ENCODE data around the gene NDUFS8. TPM values are rescaled to one million over a fixed set of nuclear protein-coding genes. Genes with fewer than 3 reads are reported as not detected.
A peak's percentile ranks its signal among the peaks of the same experiment; 100 is the strongest.

Gene NDUFS8
- total RNA-seq, 1 experiment from 2014 or later = 334 TPM

DNA sequence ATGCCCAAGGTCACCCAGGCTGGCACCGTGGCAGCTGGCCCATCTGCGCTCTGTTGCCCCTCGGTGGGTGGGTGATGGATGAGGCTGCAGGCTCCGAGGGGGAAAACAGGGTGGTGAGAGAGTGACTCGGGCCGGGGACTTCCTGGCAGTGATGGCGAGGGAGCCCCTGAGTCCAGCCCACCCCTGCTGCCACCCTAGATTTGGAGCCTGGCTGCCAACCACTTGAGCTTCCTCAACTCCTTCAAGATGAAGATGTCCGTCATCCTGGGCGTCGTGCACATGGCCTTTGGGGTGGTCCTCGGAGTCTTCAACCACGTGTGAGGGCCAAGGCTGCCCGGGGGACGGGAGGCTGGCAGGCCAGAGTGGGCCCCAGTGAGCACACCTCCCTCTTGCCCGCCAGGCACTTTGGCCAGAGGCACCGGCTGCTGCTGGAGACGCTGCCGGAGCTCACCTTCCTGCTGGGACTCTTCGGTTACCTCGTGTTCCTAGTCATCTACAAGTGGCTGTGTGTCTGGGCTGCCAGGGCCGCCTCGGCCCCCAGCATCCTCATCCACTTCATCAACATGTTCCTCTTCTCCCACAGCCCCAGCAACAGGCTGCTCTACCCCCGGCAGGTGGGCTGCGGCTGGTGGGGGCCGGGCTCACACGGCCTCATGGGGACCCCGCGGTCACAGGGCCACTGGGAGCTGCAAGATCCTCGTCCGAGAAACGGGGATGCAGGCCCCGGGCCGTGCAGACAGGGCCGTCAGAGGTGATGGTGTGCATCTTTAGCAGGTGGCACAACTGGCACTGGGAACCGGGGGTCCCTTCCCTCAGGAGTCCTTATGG lies 18.4 kb downstream of the NDUFS8 start:
- H3K36me3 Mint-ChIP-seq (ENCODE audit: insufficient read depth, unreplicated experiment) = peaks cover 34% of the 10 kb centered on the region
- H3K4me3 Mint-ChIP-seq (ENCODE audit: unreplicated experiment) = no peak overlapping the region
- Histone ChIP-seq H3K4me3 (ENCODE audit: low read depth, low read length) (no peak overlapping the region), H3K9me3 (no peaks in the 10 kb centered on the region), H3K36me3 (ENCODE audit: control insufficient read depth, insufficient read depth, low read length) (0 out of 2 replicates have a peak, but pooled peaks cover 2% of the 10 kb centered on the region), H3K27me3 (replicated peaks; ENCODE audit: control insufficient read depth, insufficient read depth, low read length) (no peaks in the 10 kb centered on the region), H3K4me1 (no peaks in the 10 kb centered on the region)
- H3K27ac Mint-ChIP-seq (ENCODE audit: unreplicated experiment) = no peak overlapping the region
- ChIA-PET POLR2A (no interaction called here), CTCF (no interaction called here)
- TF ChIP-seq, protein P1, sequence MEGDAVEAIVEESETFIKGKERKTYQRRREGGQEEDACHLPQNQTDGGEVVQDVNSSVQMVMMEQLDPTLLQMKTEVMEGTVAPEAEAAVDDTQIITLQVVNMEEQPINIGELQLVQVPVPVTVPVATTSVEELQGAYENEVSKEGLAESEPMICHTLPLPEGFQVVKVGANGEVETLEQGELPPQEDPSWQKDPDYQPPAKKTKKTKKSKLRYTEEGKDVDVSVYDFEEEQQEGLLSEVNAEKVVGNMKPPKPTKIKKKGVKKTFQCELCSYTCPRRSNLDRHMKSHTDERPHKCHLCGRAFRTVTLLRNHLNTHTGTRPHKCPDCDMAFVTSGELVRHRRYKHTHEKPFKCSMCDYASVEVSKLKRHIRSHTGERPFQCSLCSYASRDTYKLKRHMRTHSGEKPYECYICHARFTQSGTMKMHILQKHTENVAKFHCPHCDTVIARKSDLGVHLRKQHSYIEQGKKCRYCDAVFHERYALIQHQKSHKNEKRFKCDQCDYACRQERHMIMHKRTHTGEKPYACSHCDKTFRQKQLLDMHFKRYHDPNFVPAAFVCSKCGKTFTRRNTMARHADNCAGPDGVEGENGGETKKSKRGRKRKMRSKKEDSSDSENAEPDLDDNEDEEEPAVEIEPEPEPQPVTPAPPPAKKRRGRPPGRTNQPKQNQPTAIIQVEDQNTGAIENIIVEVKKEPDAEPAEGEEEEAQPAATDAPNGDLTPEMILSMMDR (IDR thresholded peaks at IDR 0.05; ENCODE audit: insufficient read depth in 1 of 2, low read depth in 1 of 2, low read length in 1 of 2, severe bottlenecking in 1 of 2, unreplicated experiment in 1 of 2) = no peak
- intact Hi-C loops (cut with micrococcal nuclease; ENCODE audit: unreplicated experiment) = no loop called here
- no peak for DNase-seq
- H3K9me3 Mint-ChIP-seq (ENCODE audit: unreplicated experiment) = no peaks in the 10 kb centered on the region
- no TSS peak for BruUV-seq (replicated peaks)
- no peaks in the 10 kb centered on the region for H3K4me1 Mint-ChIP-seq (ENCODE audit: low read depth, unreplicated experiment)
- H3K27me3 Mint-ChIP-seq (ENCODE audit: insufficient read depth, unreplicated experiment) = no peaks in the 10 kb centered on the region

DNA sequence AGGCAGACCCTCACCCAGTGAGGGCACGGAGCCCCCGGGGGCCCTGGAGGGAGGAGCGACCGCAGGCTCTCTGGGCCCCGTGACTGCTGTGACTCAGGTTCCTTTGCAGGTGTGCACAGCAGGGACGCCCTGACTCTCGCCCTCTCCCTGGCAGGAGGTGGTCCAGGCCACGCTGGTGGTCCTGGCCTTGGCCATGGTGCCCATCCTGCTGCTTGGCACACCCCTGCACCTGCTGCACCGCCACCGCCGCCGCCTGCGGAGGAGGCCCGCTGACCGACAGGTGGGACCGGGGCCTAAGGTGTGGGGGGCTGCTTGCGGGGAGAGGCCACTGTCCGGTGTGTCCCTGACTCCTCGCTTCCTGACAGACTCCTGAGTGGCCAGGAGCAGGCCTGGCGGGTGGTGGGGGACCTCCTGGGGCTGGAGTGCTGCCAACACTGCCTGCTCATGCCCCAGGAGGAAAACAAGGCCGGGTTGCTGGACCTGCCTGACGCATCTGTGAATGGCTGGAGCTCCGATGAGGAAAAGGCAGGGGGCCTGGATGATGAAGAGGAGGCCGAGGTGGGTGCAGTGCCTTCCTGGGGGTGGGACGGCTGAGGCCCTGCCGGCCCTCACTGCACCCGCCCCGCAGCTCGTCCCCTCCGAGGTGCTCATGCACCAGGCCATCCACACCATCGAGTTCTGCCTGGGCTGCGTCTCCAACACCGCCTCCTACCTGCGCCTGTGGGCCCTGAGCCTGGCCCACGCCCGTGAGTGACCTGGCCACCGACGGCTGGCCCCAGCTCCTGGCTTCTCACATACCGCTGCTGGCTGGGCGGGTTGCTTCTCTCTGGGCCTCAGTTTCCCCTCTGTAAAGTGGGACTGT lies 19.3 kb downstream of the NDUFS8 start:
- CTCF ChIA-PET = interaction anchor here (1.5 kb wide), 1 partner anchor 28 kb away, joined by 5 read pairs; no protein-coding TSS in a partner anchor
- Mint-ChIP-seq H3K4me3 (ENCODE audit: unreplicated experiment) (no peak overlapping the region), H3K36me3 (ENCODE audit: insufficient read depth, unreplicated experiment) (peaks cover 41% of the 10 kb centered on the region), H3K27me3 (ENCODE audit: insufficient read depth, unreplicated experiment) (no peaks in the 10 kb centered on the region), H3K9me3 (ENCODE audit: unreplicated experiment) (no peaks in the 10 kb centered on the region), H3K4me1 (ENCODE audit: low read depth, unreplicated experiment) (no peaks in the 10 kb centered on the region), H3K27ac (ENCODE audit: unreplicated experiment) (no peak overlapping the region)
- Histone ChIP-seq H3K9me3 (no peaks in the 10 kb centered on the region), H3K36me3 (ENCODE audit: control insufficient read depth, insufficient read depth, low read length) (0 out of 2 replicates have a peak, but pooled peaks cover 2% of the 10 kb centered on the region), H3K4me3 (ENCODE audit: low read depth, low read length) (no peak overlapping the region), H3K4me1 (no peaks in the 10 kb centered on the region), H3K27me3 (replicated peaks; ENCODE audit: control insufficient read depth, insufficient read depth, low read length) (no peaks in the 10 kb centered on the region)
- peak in 1 of 2 experiments; percentile 45 for DNase-seq
- POLR2A ChIA-PET = no interaction called here
- TF ChIP-seq, protein P1 (IDR thresholded peaks at IDR 0.05; ENCODE audit: insufficient read depth in 1 of 2, low read depth in 1 of 2, low read length in 1 of 2, severe bottlenecking in 1 of 2, unreplicated experiment in 1 of 2) = no peak
- intact Hi-C loops (cut with micrococcal nuclease; ENCODE audit: unreplicated experiment) = no loop called here
- BruUV-seq (replicated peaks) = no TSS peak

DNA sequence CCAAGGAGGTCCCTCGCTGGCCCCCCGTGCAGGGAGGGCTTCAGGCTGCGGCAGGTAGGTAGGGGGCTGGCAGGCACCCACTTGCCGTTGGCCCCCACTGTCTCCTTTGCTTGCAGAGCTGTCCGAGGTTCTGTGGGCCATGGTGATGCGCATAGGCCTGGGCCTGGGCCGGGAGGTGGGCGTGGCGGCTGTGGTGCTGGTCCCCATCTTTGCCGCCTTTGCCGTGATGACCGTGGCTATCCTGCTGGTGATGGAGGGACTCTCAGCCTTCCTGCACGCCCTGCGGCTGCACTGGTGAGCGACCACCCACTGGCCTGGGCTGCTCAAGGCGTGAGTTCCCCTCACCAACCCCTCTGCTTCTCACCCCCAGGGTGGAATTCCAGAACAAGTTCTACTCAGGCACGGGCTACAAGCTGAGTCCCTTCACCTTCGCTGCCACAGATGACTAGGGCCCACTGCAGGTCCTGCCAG lies 19.9 kb downstream of the NDUFS8 start:
- DNase-seq = peak in 1 of 2 experiments; percentile 51
- Histone ChIP-seq H3K4me1 (no peaks in the 10 kb centered on the region), H3K36me3 (ENCODE audit: control insufficient read depth, insufficient read depth, low read length) (0 out of 2 replicates have a peak, but pooled peaks cover 2% of the 10 kb centered on the region), H3K4me3 (ENCODE audit: low read depth, low read length) (no peak overlapping the region), H3K27me3 (replicated peaks; ENCODE audit: control insufficient read depth, insufficient read depth, low read length) (no peaks in the 10 kb centered on the region), H3K9me3 (no peaks in the 10 kb centered on the region)
- Mint-ChIP-seq H3K36me3 (ENCODE audit: insufficient read depth, unreplicated experiment) (peaks cover 48% of the 10 kb centered on the region), H3K27me3 (ENCODE audit: insufficient read depth, unreplicated experiment) (no peaks in the 10 kb centered on the region), H3K4me3 (ENCODE audit: unreplicated experiment) (no peak overlapping the region), H3K27ac (ENCODE audit: unreplicated experiment) (no peak overlapping the region), H3K9me3 (ENCODE audit: unreplicated experiment) (no peaks in the 10 kb centered on the region), H3K4me1 (ENCODE audit: low read depth, unreplicated experiment) (no peaks in the 10 kb centered on the region)
- no TSS peak for BruUV-seq (replicated peaks)
- intact Hi-C loops (cut with micrococcal nuclease; ENCODE audit: unreplicated experiment) = no loop called here
- CTCF ChIA-PET = interaction anchor here (1.5 kb wide), 1 partner anchor 28 kb away, joined by 5 read pairs; no protein-coding TSS in a partner anchor
- TF ChIP-seq, protein P1 (IDR thresholded peaks at IDR 0.05; ENCODE audit: insufficient read depth in 1 of 2, low read depth in 1 of 2, low read length in 1 of 2, severe bottlenecking in 1 of 2, unreplicated experiment in 1 of 2) = no peak
- POLR2A ChIA-PET = no interaction called here

All from Caco-2 (cell line).